BLaER1 (cell line): ENCODE results near the gene SFT2D1.
"Not testable (repeated sequence)": the region's sequence is repeated elsewhere in the genome, so short reads cannot be mapped to it uniquely, and the experiment has no call there.

Source experiments
- H3K27ac ChIP-seq: shearing (Covaris generic); formaldehyde crosslinking; 2 replicates; pipeline ENCODE4 v1.8.1; 2022
- H3K27me3 ChIP-seq: shearing (Covaris generic); formaldehyde crosslinking; 2 replicates; pipeline ENCODE4 v1.8.1; 2022
- H3K36me3 ChIP-seq: shearing (Covaris generic); formaldehyde crosslinking; 2 replicates; pipeline ENCODE4 v1.8.1; 2022
- H3K4me1 ChIP-seq: shearing (Covaris generic); formaldehyde crosslinking; 2 replicates; pipeline ENCODE4 v1.8.1; 2022
- H3K4me2 ChIP-seq: shearing (Covaris generic); formaldehyde crosslinking; 2 replicates; pipeline ENCODE4 v1.8.1; 2022
- H3K4me3 ChIP-seq: shearing (Covaris generic); formaldehyde crosslinking; 2 replicates; pipeline ENCODE4 v1.8.1; 2022
- H3K9ac ChIP-seq: shearing (Covaris generic); formaldehyde crosslinking; 2 replicates; pipeline ENCODE4 v1.8.1; 2022
- H3K9me3 ChIP-seq: shearing (Covaris generic); formaldehyde crosslinking; 2 replicates; pipeline ENCODE4 v1.8.1; 2022
- H4K20me1 ChIP-seq: shearing (Covaris generic); formaldehyde crosslinking; 2 replicates; pipeline ENCODE4 v1.8.1; 2022
- Cebpa-rat ChIP-seq: shearing (Covaris generic); IDR thresholded peaks from 2 replicates; pipeline ENCODE4 v1.8.1; 2022

SFT2D1 gene

GRCh38 chr6:166365806-166366205, 23.5 kb upstream of the SFT2D1 start:
- peak overlapping the region; percentile 74 for H3K4me2 ChIP-seq
- H3K4me1 ChIP-seq: peaks cover 57% of the 10 kb centered on the region
- H3K9me3 ChIP-seq: no peaks in the 10 kb centered on the region
- no peak overlapping the region for H3K4me3 ChIP-seq
- no peaks in the 10 kb centered on the region for H4K20me1 ChIP-seq
- no peak for TF ChIP-seq Cebpa-rat
- peak overlapping the region; percentile 2; the same call in 1 of the 2 replicates for H3K27ac ChIP-seq
- H3K27me3 ChIP-seq: no peaks in the 10 kb centered on the region
- H3K9ac ChIP-seq: no peak overlapping the region
- H3K36me3 ChIP-seq: peaks cover 22% of the 10 kb centered on the region

- Histone ChIP-seq H3K4me2 (peak overlapping the region; percentile 74), H3K27me3 (no peaks in the 10 kb centered on the region), H3K4me3 (no peak overlapping the region), H3K9me3 (no peaks in the 10 kb centered on the region), H3K9ac (no peak overlapping the region; the same call in 1 of the 2 replicates), H3K4me1 (peaks cover 61% of the 10 kb centered on the region), H3K27ac (no peak overlapping the region; the same call in 1 of the 2 replicates), H3K36me3 (peaks cover 22% of the 10 kb centered on the region), H4K20me1 (no peaks in the 10 kb centered on the region)
- TF ChIP-seq Cebpa-rat: no peak
These were observed 22.9 kb upstream of the SFT2D1 start for GRCh38 chr6:166365221-166365620.

- Histone ChIP-seq H3K4me1 (peaks cover 55% of the 10 kb centered on the region), H4K20me1 (no peaks in the 10 kb centered on the region), H3K4me3 (no peak overlapping the region), H3K27me3 (no peaks in the 10 kb centered on the region), H3K9me3 (no peaks in the 10 kb centered on the region), H3K9ac (0 out of 2 replicates have a peak overlapping the region, but pooled peaks have one; percentile 20), H3K36me3 (peaks cover 22% of the 10 kb centered on the region), H3K4me2 (peak overlapping the region; percentile 74), H3K27ac (peak overlapping the region; percentile 42; the same call in 1 of the 2 replicates)
- TF ChIP-seq Cebpa-rat: no peak
These were observed 22.1 kb upstream of the SFT2D1 start for GRCh38 chr6:166364456-166364855.

GRCh38 chr6:166362427-166362826, 20.1 kb upstream of the SFT2D1 start:
- not testable (repeated sequence) for H3K27ac ChIP-seq, H3K9ac ChIP-seq, H3K9me3 ChIP-seq, H3K27me3 ChIP-seq, H3K4me2 ChIP-seq, H3K4me3 ChIP-seq, H4K20me1 ChIP-seq
- peaks cover 40% of the 10 kb centered on the region for H3K4me1 ChIP-seq
- peaks cover 22% of the 10 kb centered on the region for H3K36me3 ChIP-seq

- H3K9ac ChIP-seq: no peak overlapping the region
- no peaks in the 10 kb centered on the region for H3K9me3 ChIP-seq
- H3K4me3 ChIP-seq: no peak overlapping the region
These were observed 18.7 kb upstream of the SFT2D1 start for GRCh38 chr6:166361077-166361429.

GRCh38 chr6:166360243-166361076, 18.1 kb upstream of the SFT2D1 start:
- H3K4me1 ChIP-seq: peaks cover 27% of the 10 kb centered on the region
- no peaks in the 10 kb centered on the region for H3K27me3 ChIP-seq
- H3K4me3 ChIP-seq: no peak overlapping the region
- no peak for TF ChIP-seq Cebpa-rat
- peaks cover 22% of the 10 kb centered on the region for H3K36me3 ChIP-seq
- no peak overlapping the region for H3K27ac ChIP-seq
- peak overlapping the region; percentile 27; the same call in 1 of the 2 replicates for H3K4me2 ChIP-seq
- no peaks in the 10 kb centered on the region for H3K9me3 ChIP-seq
- H4K20me1 ChIP-seq: no peaks in the 10 kb centered on the region
- H3K9ac ChIP-seq: peak overlapping the region; percentile 20; the same call in 1 of the 2 replicates

More at GRCh38 chr6:166361077-166361429, 18.7 kb upstream of the SFT2D1 start:
- Histone ChIP-seq H3K27ac (no peak overlapping the region), H3K4me2 (peak overlapping the region; percentile 27; the same call in 1 of the 2 replicates), H3K27me3 (no peaks in the 10 kb centered on the region), H3K36me3 (peaks cover 22% of the 10 kb centered on the region), H3K4me1 (peaks cover 33% of the 10 kb centered on the region), H4K20me1 (no peaks in the 10 kb centered on the region)
- no peak for TF ChIP-seq Cebpa-rat

GRCh38 chr6:166355552-166355951, 13.2 kb upstream of the SFT2D1 start:
- Histone ChIP-seq H3K4me2 (0 out of 2 replicates have a peak overlapping the region, but pooled peaks have one; percentile 11), H3K9ac (no peak overlapping the region), H3K27ac (no peak overlapping the region), H3K9me3 (peaks cover 5% of the 10 kb centered on the region), H3K4me3 (no peak overlapping the region), H3K27me3 (no peaks in the 10 kb centered on the region), H3K4me1 (peaks cover 2% of the 10 kb centered on the region), H3K36me3 (no peaks in the 10 kb centered on the region), H4K20me1 (no peaks in the 10 kb centered on the region)
- no peak for TF ChIP-seq Cebpa-rat

GRCh38 chr6:166354965-166355364, 12.6 kb upstream of the SFT2D1 start:
- Histone ChIP-seq H3K9ac (no peak overlapping the region), H3K4me2 (no peak overlapping the region), H3K27ac (no peak overlapping the region), H3K27me3 (no peaks in the 10 kb centered on the region), H3K36me3 (no peaks in the 10 kb centered on the region), H3K4me3 (no peak overlapping the region), H3K9me3 (peaks cover 11% of the 10 kb centered on the region), H4K20me1 (no peaks in the 10 kb centered on the region), H3K4me1 (no peaks in the 10 kb centered on the region)
- no peak for TF ChIP-seq Cebpa-rat

GRCh38 chr6:166354143-166354542, 11.8 kb upstream of the SFT2D1 start:
- no peaks in the 10 kb centered on the region for H3K36me3 ChIP-seq
- TF ChIP-seq Cebpa-rat: no peak
- no peak overlapping the region for H3K4me3 ChIP-seq
- H3K4me1 ChIP-seq: no peaks in the 10 kb centered on the region
- no peak overlapping the region for H3K4me2 ChIP-seq
- H3K27ac ChIP-seq: no peak overlapping the region
- no peaks in the 10 kb centered on the region for H4K20me1 ChIP-seq
- H3K9me3 ChIP-seq: peaks cover 19% of the 10 kb centered on the region
- H3K9ac ChIP-seq: no peak overlapping the region
- no peaks in the 10 kb centered on the region for H3K27me3 ChIP-seq

GRCh38 chr6:166353507-166353906, 11.2 kb upstream of the SFT2D1 start:
- no peak overlapping the region for H3K4me3 ChIP-seq
- no peaks in the 10 kb centered on the region for H3K27me3 ChIP-seq
- peaks cover 23% of the 10 kb centered on the region for H3K9me3 ChIP-seq
- H3K9ac ChIP-seq: no peak overlapping the region
- H3K36me3 ChIP-seq: no peaks in the 10 kb centered on the region
- no peak for TF ChIP-seq Cebpa-rat
- H4K20me1 ChIP-seq: no peaks in the 10 kb centered on the region
- no peak overlapping the region for H3K27ac ChIP-seq
- H3K4me1 ChIP-seq: no peaks in the 10 kb centered on the region
- no peak overlapping the region for H3K4me2 ChIP-seq
